GM23338 (cell line): ENCODE measurements around the gene HOXB6.

Source experiments
- CREB1 ChIP-seq: fragments of 250-450 bp; sonication (Bioruptor Pico); IDR thresholded peaks from 2 replicates; pipeline ENCODE4 v1.5.0; 2020; ENCODE audit warnings: low read depth, mild to moderate bottlenecking, moderate library complexity
- CTCF ChIP-seq, 2 experiments: fragments of 200-600 bp in 1 of 2; sonication (generic) in 1 of 2; conservative IDR thresholded peaks; 2 replicates each; pipeline versions ENCODE4 v1.5.1 to v1.6.1; 2016 to 2017; ENCODE audit warnings: antibody characterized with exemption in 2 of 2, low read depth in 2 of 2, mild to moderate bottlenecking in 2 of 2, moderate library complexity in 1 of 2
- ETS1 ChIP-seq: IDR thresholded peaks from 2 replicates; pipeline ENCODE4 v1.6.1; 2016; ENCODE audit warnings: antibody characterized with exemption
- EZH2 ChIP-seq: fragments of 200-600 bp; sonication (generic); IDR thresholded peaks from one replicate; pipeline ENCODE4 v1.8.0; 2017; ENCODE audit warnings: antibody characterized with exemption, mild to moderate bottlenecking, low read depth; ENCODE audit not compliant: unreplicated experiment
- EZH2phosphoT487 ChIP-seq: fragments of 200-600 bp; sonication (generic); IDR thresholded peaks from one replicate; pipeline ENCODE4 v1.8.1; 2018; ENCODE audit warnings: antibody characterized with exemption; ENCODE audit not compliant: unreplicated experiment
- JUNB ChIP-seq: IDR thresholded peaks from one replicate; pipeline ENCODE4 v1.6.1; 2016; ENCODE audit warnings: antibody characterized with exemption; ENCODE audit not compliant: unreplicated experiment
- POLR2AphosphoS5 ChIP-seq: IDR thresholded peaks from 2 replicates; pipeline ENCODE4 v1.6.1; 2016; ENCODE audit warnings: antibody characterized with exemption, low read depth
- REST ChIP-seq: IDR thresholded peaks from one replicate; pipeline ENCODE4 v1.6.1; 2018; ENCODE audit warnings: antibody characterized with exemption; ENCODE audit not compliant: unreplicated experiment
- STAT1 ChIP-seq: IDR thresholded peaks from one replicate; pipeline ENCODE4 v1.6.1; 2016; ENCODE audit warnings: antibody characterized with exemption; ENCODE audit not compliant: unreplicated experiment

- no peak for TF ChIP-seq CTCF (conservative IDR thresholded peaks at IDR 0.05; ENCODE audit: low read depth in 2 of 2)
- TF ChIP-seq EZH2: no peak
- TF ChIP-seq POLR2AphosphoS5: no peak
- TF ChIP-seq JUNB: no peak
- TF ChIP-seq REST: no peak
- TF ChIP-seq EZH2phosphoT487: no peak
- no peak for TF ChIP-seq CREB1 (CRISPR knock-in tag)
- TF ChIP-seq STAT1: no peak
- TF ChIP-seq ETS1: no peak
Observed at GRCh38 chr17:48574505-48575065, 30.2 kb downstream of the HOXB6 start.
